ENCODE data around the gene C11orf52. TPM values are rescaled to one million over a fixed set of nuclear protein-coding genes. Genes with fewer than 3 reads are reported as not detected.

Gene C11orf52
- total RNA-seq, 1 donor from 2014 or later = 1.2 TPM

- Histone ChIP-seq H3K36me3 (peaks cover 8% of the 10 kb centered on the region), H3K27me3 (ENCODE audit: low read depth) (no peaks in the 10 kb centered on the region), H3K27ac (replicated peaks) (no peak overlapping the region), H3K4me3 (no peak overlapping the region), H3K4me1 (peaks cover 24% of the 10 kb centered on the region), H3K9me3 (replicated peaks) (no peaks in the 10 kb centered on the region)
- TF ChIP-seq CTCF (IDR thresholded peaks at IDR 0.05; ENCODE audit: borderline replicate concordance) = no peak
- intact Hi-C loops (cut with micrococcal nuclease) = no loop called here
- no peak for DNase-seq
Observed at GRCh38 chr11:111966678-111967077, 48.0 kb downstream of the C11orf52 start.

- Histone ChIP-seq H3K9me3 (replicated peaks) (no peaks in the 10 kb centered on the region), H3K36me3 (peaks cover 8% of the 10 kb centered on the region), H3K4me1 (peaks cover 24% of the 10 kb centered on the region), H3K4me3 (no peak overlapping the region), H3K27ac (replicated peaks) (peak overlapping the region; percentile 22), H3K27me3 (ENCODE audit: low read depth) (no peaks in the 10 kb centered on the region)
- intact Hi-C loops (cut with micrococcal nuclease) = no loop called here
- TF ChIP-seq CTCF (IDR thresholded peaks at IDR 0.05; ENCODE audit: borderline replicate concordance) = no peak
- no peak for DNase-seq
Observed at GRCh38 chr11:111967649-111968048, 48.9 kb downstream of the C11orf52 start.

- intact Hi-C loops (cut with micrococcal nuclease) = no loop called here
- H3K36me3 ChIP-seq = peaks cover 8% of the 10 kb centered on the region
Observed at GRCh38 chr11:111969344-111969743, 50.6 kb downstream of the C11orf52 start.

GRCh38 chr11:111974446-111974845 lies 55.7 kb downstream of the C11orf52 start:
- Histone ChIP-seq H3K9me3 (replicated peaks) (no peaks in the 10 kb centered on the region), H3K36me3 (peaks cover 8% of the 10 kb centered on the region), H3K4me3 (no peak overlapping the region), H3K4me1 (peaks cover 54% of the 10 kb centered on the region), H3K27me3 (ENCODE audit: low read depth) (peaks cover 3% of the 10 kb centered on the region), H3K27ac (replicated peaks) (peak overlapping the region; percentile 87)
- TF ChIP-seq CTCF (IDR thresholded peaks at IDR 0.05; ENCODE audit: borderline replicate concordance) = no peak
- intact Hi-C loops (cut with micrococcal nuclease) = no loop called here
- DNase-seq = no peak

More at GRCh38 chr11:111969344-111969743, 50.6 kb downstream of the C11orf52 start:
- H3K27ac ChIP-seq (replicated peaks) = peak overlapping the region; percentile 17
- peaks cover 24% of the 10 kb centered on the region for H3K4me1 ChIP-seq
- H3K4me3 ChIP-seq = no peak overlapping the region
- no peaks in the 10 kb centered on the region for H3K9me3 ChIP-seq (replicated peaks)
- no peak for DNase-seq
- TF ChIP-seq CTCF (IDR thresholded peaks at IDR 0.05; ENCODE audit: borderline replicate concordance) = no peak
- no peaks in the 10 kb centered on the region for H3K27me3 ChIP-seq (ENCODE audit: low read depth)

- intact Hi-C loops (cut with micrococcal nuclease) = loop anchor here (5.0 kb wide), 1 partner anchor 43 kb away; no protein-coding TSS in a partner anchor
Observed at GRCh38 chr11:111975076-111975806, 56.5 kb downstream of the C11orf52 start.

More at GRCh38 chr11:111975076-111975806, 56.5 kb downstream of the C11orf52 start:
- Histone ChIP-seq H3K9me3 (replicated peaks) (no peaks in the 10 kb centered on the region), H3K27ac (replicated peaks) (peak overlapping the region; percentile 87), H3K27me3 (ENCODE audit: low read depth) (peaks cover 6% of the 10 kb centered on the region), H3K36me3 (peaks cover 6% of the 10 kb centered on the region), H3K4me1 (peaks cover 56% of the 10 kb centered on the region), H3K4me3 (no peak overlapping the region)
- DNase-seq = no peak
- peak; percentile 46 for TF ChIP-seq CTCF (IDR thresholded peaks at IDR 0.05; ENCODE audit: borderline replicate concordance)

Data from left ventricle myocardium inferior (tissue), 1 donor.